HL-60/S4 (cell line): ENCODE measurements around the gene CLDN19.
"Not testable (repeated sequence)": the region's sequence is repeated elsewhere in the genome, so short reads cannot be mapped to it uniquely, and the experiment has no call there.

Experiments
- in situ Hi-C: fragments of 300-500 bp; cut with MboI; formaldehyde crosslinking; loops from 2 replicates; pipeline ENCODE4 v1.14.3; 2022; ENCODE audit warnings: low sequenced_read_pairs

The CLDN19 gene

DNA sequence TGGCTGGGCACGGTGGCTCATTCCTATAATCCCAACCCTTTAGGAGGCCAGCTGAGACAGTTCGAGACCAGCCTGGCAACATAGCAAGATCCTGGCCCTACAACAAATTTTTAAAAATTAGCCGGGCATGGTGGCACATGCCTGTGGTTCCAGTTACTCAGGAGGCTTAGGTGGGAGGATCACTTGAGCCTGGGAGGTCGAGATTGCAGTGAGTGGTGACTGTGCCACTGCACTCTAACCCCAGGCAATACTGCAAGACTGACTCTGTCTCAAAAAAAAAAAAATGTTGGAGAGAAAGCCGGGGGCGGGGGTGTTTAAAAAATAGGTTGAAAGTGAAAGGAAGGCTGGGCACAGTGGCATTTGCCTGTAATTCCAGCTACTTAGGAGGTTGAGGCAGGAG is 16.5 kb downstream of the CLDN19 start:
- in situ Hi-C loops, result no loop called here

DNA sequence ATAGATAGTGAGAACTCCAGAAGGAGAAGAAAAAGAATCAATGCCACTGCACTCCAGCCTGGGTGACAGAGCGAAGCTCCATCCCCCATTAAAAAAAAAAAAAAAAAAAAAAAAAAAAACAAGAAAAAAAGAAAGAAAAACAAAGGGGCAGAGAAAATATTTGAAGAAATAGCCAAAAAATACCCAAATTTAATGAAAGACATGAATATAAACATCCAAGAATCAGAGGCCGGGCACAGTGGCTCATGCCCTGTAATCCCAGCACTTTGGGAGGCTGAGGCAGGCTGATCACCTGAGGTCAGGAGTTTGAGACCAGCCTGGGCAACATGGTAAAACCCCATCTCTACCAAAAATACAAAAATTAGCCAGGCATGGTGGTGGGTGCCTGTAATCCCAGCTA is 17.6 kb downstream of the CLDN19 start:
- in situ Hi-C loops, result not testable (repeated sequence)

DNA sequence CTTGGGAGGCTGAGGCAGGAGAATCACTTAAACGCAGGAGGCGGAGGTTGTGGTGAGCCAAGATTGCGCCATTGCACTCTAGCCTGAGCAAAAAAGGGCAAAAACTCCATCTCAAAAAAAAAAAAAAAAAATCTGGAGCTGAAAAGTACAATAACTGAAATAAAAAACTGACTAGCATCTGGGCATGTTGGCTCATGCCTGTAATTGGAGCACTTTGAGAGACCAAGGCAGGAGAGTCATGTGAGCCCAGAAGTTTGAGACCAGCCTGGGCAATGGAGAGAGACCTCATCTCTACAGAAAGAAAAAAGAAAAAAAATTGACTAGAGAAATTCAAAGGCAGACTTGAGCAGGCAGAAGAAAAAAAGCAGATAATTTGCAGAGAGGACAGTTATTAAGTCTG is 18.1 kb downstream of the CLDN19 start:
- in situ Hi-C loops, result no loop called here

DNA sequence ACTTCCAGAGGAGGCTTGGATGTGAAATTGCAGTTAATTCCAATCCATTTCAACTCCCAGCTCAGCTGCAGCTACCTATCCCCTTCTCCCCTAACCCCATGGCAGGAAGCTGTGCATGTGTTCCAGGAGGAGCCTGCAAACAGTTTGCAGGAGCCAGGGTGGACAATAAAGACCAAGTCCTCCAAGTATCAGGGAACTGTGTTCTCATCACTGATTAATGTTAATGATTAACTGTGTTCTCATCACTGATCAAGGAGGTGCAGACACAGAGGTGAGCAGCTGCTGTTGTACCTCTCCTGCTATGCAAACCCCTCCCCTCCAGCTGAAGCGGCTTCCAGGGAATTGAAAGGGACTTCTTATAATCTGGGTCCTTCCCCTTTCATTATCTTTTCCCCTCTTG is 19.2 kb downstream of the CLDN19 start:
- in situ Hi-C loops, result no loop called here

DNA sequence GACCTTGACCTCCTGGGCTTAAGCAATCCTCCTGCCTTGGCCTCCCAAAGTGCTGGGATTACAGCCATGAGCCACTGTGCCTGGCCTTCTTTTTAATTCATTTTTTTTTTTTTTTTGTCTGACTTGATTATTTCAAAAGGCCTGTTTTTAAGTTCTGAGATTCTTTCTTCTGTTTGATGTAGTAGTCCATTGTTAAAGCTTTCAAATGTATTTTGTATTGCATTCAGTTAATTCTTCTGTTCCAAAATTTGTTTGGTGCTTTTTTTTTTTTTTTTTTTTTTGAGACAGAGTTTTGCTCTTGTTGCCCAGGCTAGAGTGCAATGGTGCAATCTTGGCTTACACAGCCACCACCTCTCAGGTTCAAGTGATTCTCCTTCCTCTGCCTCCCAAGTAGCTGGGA is 25.6 kb downstream of the CLDN19 start:
- in situ Hi-C loops, result not testable (repeated sequence)

DNA sequence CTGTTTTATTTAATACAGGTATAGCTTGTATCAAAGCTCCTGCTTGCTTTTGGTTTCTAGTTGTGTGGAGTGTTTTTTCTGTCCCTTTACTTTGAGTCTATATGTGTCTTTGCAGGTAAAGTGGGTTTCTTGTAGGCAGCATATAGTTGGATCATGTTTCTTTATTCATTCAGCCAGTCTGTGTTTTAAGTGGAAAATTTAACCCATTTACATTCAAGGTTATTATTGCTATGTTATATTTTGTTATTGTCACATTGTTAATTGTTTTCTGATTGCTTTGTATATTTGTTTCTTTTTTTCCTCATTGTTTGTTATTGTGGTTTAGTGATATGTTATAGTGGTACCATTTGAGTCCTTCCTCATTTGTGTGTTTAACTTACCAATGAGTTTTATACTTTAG is 26.7 kb downstream of the CLDN19 start:
- in situ Hi-C loops, result no loop called here

DNA sequence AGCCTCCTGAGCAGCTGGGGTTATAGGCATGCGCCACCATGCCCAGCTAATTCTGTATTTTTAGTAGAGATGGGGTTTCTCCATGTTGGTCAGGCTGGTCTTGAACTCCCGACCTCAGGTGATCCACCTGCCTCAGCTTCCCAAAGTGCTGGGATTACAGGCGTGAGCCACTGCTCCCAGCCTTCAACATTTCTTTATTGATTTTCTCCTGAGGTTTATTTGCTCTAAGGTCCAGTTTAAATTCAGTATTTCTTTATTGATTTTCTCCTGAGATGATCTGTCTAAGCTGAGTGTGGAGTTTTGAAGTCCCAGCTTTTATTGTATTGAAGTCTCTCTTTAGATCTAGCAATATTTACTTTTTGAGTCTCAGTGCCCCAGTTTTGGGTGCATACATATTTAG is 27.2 kb downstream of the CLDN19 start:
- in situ Hi-C loops, result not testable (repeated sequence)

DNA sequence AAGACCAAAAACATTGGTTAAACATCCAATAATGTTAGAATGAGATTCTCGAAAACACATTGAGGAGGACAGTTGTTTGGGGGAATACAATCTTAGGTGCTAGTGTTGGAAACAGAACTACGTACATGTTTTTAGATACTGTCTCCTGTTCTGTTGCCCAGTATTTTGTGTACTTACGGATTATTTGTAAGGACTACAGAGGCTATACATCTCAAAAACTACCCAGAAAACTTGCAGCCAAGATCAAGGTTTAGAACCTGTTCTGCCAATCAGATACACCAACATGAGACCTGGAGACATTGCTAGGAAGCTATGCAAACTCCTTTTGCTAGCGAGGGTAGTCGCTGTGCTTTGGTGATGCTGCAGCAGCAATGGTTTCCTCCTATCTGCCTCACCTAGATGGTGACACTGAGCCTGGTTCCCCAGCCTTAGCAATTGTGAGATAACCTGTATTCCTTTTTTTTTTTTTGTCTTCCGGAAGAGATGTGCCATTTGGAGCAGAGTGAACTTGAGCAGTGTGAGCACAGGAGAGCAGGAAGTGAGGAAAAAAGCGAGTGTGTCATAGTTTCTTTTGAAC is 36.1 kb downstream of the CLDN19 start:
- in situ Hi-C loops, result no loop called here

DNA sequence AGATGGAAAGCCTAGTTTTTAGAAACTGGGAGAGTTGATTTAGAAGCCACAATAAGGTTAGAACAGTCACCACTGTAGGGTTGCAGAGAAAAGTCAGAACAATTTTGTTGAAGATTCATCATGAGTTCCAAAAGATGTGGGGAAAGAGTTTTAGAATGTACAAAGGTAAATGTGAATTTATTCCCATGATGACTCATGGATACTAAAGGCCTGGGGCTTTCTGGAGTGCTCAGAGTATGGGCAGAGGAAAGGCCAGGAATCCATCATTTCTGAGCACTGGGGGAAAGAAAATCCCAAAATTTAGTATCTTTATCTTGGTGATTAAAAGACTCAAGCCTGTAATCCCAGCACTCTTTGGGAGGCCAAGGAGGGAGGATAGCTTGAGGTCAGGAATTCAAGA is 40.0 kb downstream of the CLDN19 start:
- in situ Hi-C loops, result no loop called here

DNA sequence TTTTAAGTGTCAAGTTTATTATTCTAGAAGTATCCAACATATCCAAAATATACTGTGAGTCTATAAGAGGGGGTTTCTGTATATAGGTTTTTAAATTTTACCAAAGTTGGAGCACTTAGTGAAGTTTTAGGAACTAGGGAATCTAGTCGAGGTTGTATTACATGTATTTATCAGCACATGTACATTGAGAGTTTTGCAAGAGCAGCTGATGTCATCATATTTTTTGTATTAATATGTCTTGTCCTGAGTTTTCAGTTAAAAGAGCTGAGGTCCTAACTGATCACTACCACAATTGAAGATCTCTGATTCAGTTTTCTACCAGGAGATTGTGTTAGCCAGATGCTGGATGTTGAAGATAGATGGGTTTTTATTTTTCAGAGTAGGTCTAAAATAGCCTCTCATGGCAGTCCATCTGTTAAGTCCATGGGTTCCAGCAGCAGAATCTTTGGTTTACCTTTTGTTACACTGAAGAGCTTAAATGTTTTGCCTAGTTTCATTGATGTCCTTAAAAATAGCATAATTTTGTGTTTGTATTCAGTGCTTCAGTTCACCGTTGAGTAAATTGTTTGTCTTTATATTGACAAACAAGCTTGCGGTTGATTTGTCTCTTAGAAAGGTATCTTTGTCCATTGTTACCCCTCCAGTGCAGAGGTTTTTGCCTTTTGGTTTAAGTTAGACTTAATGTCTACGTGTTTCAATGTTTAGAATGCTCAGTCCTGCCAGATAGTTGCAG is 41.8 kb downstream of the CLDN19 start:
- in situ Hi-C loops, result no loop called here

DNA sequence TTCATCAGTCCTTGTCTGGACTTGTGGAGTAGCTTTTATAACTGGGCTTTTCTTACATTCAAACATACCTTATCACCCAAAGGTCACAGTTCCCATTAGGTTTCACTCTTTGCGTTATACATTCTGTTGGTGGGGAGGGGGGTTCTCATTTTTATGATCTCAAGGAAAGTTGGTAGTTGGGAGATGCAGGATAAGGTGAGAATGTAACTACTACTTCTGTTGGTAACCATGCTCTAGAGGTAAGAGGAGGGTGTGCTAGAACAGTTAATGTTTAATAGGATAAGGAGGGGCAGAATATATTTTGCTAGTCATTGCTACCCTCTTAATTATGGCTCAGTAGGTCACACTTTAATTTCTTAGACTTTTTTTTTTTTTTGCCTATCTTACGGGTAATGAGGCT is 47.1 kb downstream of the CLDN19 start:
- in situ Hi-C loops, result no loop called here

DNA sequence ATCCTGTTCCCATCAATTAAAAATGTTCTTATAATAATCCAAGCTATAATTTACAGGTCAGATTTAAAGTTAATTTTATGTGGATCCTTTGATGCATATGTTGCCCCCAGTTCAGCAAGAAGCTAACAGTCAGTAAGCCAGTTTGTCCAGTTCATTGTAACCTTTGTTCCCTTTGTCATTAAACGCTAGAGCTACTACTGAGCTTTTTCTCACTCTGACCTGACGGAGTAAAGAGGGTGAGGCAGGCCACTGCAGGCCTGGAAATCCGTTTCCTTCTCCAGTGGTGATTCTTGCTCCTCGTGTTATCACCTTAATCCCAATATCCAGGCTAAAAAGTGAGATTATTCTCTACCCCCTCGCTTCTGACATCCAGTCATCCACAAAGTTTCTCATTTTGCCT is 47.6 kb downstream of the CLDN19 start:
- in situ Hi-C loops, result no loop called here

DNA sequence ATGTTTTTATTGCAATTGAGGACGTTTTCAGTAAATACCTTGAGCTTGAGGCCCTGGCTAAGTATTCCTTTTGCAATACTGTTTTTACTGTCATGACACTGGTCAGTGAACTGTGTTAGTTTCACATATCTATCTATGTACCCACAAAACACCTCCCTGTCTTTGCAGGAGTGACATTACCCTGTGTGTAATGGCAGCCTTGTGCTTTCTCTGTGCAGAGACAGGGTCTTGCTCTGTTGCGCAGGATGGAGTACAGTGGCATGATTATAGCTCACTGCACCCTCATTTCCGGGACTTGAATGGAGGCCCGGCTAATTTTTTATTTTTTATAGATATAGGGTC is 48.9 kb downstream of the CLDN19 start:
- in situ Hi-C loops, result no loop called here

DNA sequence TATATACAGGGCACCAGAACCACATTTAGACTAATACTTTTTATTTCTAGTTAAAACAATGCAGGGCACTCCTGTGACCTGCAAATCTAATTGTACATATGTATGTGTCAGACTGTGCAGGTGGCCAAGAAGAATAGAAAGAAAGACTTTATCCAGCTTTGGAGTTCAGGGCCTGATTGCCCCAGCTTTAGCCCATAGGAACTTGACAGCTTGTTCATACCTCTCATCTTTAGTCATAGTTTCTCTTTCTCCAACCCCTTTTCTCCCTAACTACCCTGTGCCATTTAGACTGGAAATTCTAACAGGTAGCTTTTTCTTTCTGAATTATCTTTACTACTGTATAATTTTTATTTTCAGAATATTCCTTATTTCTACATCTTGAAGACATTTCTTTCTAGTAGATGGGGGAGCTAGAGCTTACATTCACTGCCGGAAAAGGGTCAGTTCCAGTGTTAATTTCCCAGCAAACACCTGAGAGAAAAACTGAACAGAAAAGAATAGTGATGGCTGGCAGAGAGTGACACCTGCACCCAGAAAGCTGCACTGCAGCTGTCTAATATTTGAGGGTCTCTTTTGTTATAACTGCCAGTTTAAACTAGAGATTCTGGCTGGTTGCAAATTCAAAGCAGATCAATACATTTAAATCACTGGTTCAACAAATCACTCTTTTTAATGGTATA is 49.4 kb downstream of the CLDN19 start:
- in situ Hi-C loops, result no loop called here

DNA sequence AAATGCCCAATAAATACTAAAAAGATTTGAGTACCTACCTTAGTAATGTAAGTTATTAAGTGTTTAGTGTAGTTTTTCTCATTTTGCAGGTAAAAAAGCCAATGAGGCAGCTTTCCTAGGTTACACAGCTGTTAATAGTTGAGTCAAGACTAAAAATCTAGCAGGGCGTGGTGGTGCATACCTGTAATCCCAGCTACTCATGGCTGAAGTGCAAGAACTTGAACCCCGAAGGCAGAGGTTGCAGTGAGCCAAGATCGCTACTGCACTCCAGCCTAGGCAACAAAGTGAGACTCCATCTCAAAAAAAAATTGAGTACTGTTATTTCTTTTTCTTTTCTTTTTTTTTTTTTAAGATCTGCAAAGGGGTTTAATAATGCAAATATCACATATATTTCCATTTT is 50.1 kb downstream of the CLDN19 start:
- in situ Hi-C loops, result no loop called here

DNA sequence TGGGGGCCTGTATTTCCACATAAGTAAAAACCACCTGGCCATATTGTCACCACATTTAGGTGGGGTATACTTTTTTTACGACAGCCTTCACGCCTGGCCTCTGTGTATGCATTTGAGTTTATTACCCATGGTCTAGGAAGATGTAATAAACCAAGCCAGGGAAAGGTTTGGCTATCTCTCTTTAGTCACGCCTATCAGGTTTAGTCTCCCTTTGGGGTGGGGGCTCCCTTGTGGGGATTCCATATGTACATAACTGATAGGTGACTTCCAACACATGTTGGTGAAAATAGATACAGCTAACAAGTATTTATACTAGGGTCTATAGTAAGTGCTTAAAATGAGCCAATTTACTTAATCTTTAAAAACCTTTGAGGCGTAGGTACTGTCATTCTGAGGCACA is 53.6 kb downstream of the CLDN19 start:
- in situ Hi-C loops, result no loop called here

DNA sequence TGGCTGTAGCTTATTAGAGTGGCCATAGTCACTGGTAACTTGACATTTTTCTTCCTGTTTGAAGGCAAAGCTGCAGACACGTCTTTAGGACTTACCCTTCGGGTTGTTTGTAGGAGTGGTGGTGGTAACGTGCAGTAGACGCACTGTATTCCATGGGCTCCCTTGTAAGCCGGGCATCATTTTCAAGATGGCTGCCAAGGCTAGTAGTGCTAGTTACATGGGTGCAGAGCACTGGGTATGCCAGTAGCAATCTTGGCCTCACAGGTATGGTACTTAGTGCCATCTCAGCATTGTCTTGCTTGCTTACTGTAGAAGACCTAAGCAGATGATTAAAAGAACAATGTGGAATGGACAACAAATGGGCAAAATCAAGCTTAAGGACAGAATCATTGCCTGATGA is 55.9 kb downstream of the CLDN19 start:
- in situ Hi-C loops, result no loop called here
